Measurements from ENCODE around the gene GRIN2A. TPM values are rescaled to one million over a fixed set of nuclear protein-coding genes. Genes with fewer than 3 reads are reported as not detected.

GRIN2A gene
- total RNA-seq, 2 experiments from 2014 or later: not detected

- POLR2A ChIA-PET: interaction anchor here (0.7 kb wide), 1 partner anchor 11 kb away, joined by 3 read pairs; no protein-coding TSS in a partner anchor
- H3K9me2 ChIP-seq (ENCODE audit: insufficient read depth, low read length): no peaks in the 10 kb centered on the region
- no peaks in the 10 kb centered on the region for H3K36me3 ChIP-seq (ENCODE audit: insufficient read depth, low read length)
- no peak overlapping the region for H3K4me2 ChIP-seq (ENCODE audit: low read length)
- no peaks in the 10 kb centered on the region for H3K9me3 ChIP-seq (ENCODE audit: low read length)
- no peak overlapping the region for H3K27ac ChIP-seq (ENCODE audit: low read depth, low read length, poor library complexity, severe bottlenecking)
- no TSS peak for BruUV-seq (replicated peaks)
- no peaks in the 10 kb centered on the region for H3K4me1 ChIP-seq (ENCODE audit: insufficient read depth, low read length, poor library complexity, severe bottlenecking)
- no peaks in the 10 kb centered on the region for H4K20me1 ChIP-seq (ENCODE audit: insufficient read depth, low read length)
- no peak for TF ChIP-seq CTCF (conservative IDR thresholded peaks at IDR 0.05; ENCODE audit: low read length)
- no peak for TF ChIP-seq EZH2phosphoT487 (IDR thresholded peaks at IDR 0.05; ENCODE audit: borderline replicate concordance, low read depth, low read length)
- H3K79me2 ChIP-seq (ENCODE audit: insufficient read depth, low read depth, low read length): no peaks in the 10 kb centered on the region
- H3K4me3 ChIP-seq (ENCODE audit: low read depth, low read length, poor library complexity, severe bottlenecking): no peak overlapping the region
- no peak for DNase-seq (ENCODE audit: low spot score)
- CTCF ChIA-PET (ENCODE audit: unreplicated experiment): no interaction called here
- H2AFZ ChIP-seq (ENCODE audit: low read length): no peak overlapping the region
- intact Hi-C loops (cut with micrococcal nuclease; ENCODE audit: unreplicated experiment): no loop called here
These were observed 44.7 kb upstream of the GRIN2A start for GRCh38 chr16:10226987-10227306.

- no peak overlapping the region for H3K4me2 ChIP-seq (ENCODE audit: low read length)
- intact Hi-C loops (cut with micrococcal nuclease; ENCODE audit: unreplicated experiment): no loop called here
- no peaks in the 10 kb centered on the region for H3K9me2 ChIP-seq (ENCODE audit: insufficient read depth, low read length)
- H3K36me3 ChIP-seq (ENCODE audit: insufficient read depth, low read length): no peaks in the 10 kb centered on the region
- H3K79me2 ChIP-seq (ENCODE audit: insufficient read depth, low read depth, low read length): no peaks in the 10 kb centered on the region
- no peak overlapping the region for H3K4me3 ChIP-seq (ENCODE audit: low read depth, low read length, poor library complexity, severe bottlenecking)
- H2AFZ ChIP-seq (ENCODE audit: low read length): no peak overlapping the region
- no peak for TF ChIP-seq EZH2phosphoT487 (IDR thresholded peaks at IDR 0.05; ENCODE audit: borderline replicate concordance, low read depth, low read length)
- no peak for TF ChIP-seq CTCF (conservative IDR thresholded peaks at IDR 0.05; ENCODE audit: low read length)
- ChIA-PET CTCF (ENCODE audit: unreplicated experiment) (no interaction called here), POLR2A (interaction anchor here (0.7 kb wide), 1 partner anchor 11 kb away, joined by 3 read pairs; no protein-coding TSS in a partner anchor)
- H3K9me3 ChIP-seq (ENCODE audit: low read length): no peaks in the 10 kb centered on the region
- H4K20me1 ChIP-seq (ENCODE audit: insufficient read depth, low read length): no peaks in the 10 kb centered on the region
- BruUV-seq (replicated peaks): no TSS peak
- no peak for DNase-seq (ENCODE audit: low spot score)
- H3K4me1 ChIP-seq (ENCODE audit: insufficient read depth, low read length, poor library complexity, severe bottlenecking): no peaks in the 10 kb centered on the region
- no peak overlapping the region for H3K27ac ChIP-seq (ENCODE audit: low read depth, low read length, poor library complexity, severe bottlenecking)
These were observed 44.1 kb upstream of the GRIN2A start for GRCh38 chr16:10226141-10226986.

- DNase-seq (ENCODE audit: low spot score): no peak
- Histone ChIP-seq H3K4me1 (ENCODE audit: insufficient read depth, low read length, poor library complexity, severe bottlenecking) (no peaks in the 10 kb centered on the region), H4K20me1 (ENCODE audit: insufficient read depth, low read length) (no peaks in the 10 kb centered on the region), H3K36me3 (ENCODE audit: insufficient read depth, low read length) (no peaks in the 10 kb centered on the region), H3K79me2 (ENCODE audit: insufficient read depth, low read depth, low read length) (no peaks in the 10 kb centered on the region), H3K4me2 (ENCODE audit: low read length) (no peak overlapping the region), H3K27ac (ENCODE audit: low read depth, low read length, poor library complexity, severe bottlenecking) (no peak overlapping the region), H3K4me3 (ENCODE audit: low read depth, low read length, poor library complexity, severe bottlenecking) (no peak overlapping the region), H3K9me2 (ENCODE audit: insufficient read depth, low read length) (no peaks in the 10 kb centered on the region), H2AFZ (ENCODE audit: low read length) (no peak overlapping the region), H3K9me3 (ENCODE audit: low read length) (no peaks in the 10 kb centered on the region)
- ChIA-PET CTCF (ENCODE audit: unreplicated experiment) (no interaction called here), POLR2A (no interaction called here)
- BruUV-seq (replicated peaks): no TSS peak
- intact Hi-C loops (cut with micrococcal nuclease; ENCODE audit: unreplicated experiment): no loop called here
- TF ChIP-seq CTCF (conservative IDR thresholded peaks at IDR 0.05; ENCODE audit: low read length) (no peak), EZH2phosphoT487 (IDR thresholded peaks at IDR 0.05; ENCODE audit: borderline replicate concordance, low read depth, low read length) (no peak)
These were observed 43.4 kb upstream of the GRIN2A start for GRCh38 chr16:10225653-10226052.

Data from OCI-LY7 (cell line).